Measurements from ENCODE around the gene NAPEPLD. TPM values are rescaled to one million over a fixed set of nuclear protein-coding genes. Genes with fewer than 3 reads are reported as not detected.

Gene NAPEPLD
- total and polyA plus RNA-seq, 2 donors (not counting 1 experiment from before 2014, with no cell fraction given), result 5.7 to 9.2 TPM

DNA sequence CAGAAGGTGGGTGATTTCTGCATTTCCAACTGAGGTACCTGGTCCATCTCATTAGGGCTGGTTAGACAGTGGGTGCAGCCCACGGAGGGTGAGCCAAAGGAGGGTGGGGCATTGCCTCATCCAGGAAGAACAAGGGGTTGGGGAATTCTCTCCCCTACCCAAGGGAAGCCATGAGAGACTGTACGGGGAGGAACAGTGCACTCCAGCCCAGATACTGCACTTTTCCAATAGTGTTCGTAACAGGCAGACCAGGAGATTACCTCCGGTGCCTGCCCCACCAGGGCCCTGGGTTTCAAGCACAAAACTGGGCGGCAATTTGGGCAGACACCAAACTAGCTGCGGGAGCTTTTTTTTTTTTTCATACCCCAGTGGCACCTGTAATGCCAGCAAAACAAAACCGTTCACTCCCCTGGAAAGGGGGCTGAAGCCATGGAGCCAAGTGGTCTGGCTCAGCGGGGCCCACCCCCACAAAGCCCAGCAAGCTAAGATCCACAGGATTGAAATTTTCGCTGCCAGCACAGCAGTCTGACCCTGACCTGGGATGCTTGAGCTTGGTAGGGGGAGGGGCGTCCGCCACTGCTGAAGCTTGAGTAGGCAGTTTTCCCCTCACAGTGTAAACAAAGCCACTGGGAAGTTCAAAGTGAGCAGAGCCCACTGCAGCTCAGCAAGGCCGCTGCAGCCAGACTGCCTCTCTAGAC is 42.7 kb downstream of the NAPEPLD start:
- Histone ChIP-seq H3K9me3 (ENCODE audit: control insufficient read depth, insufficient read depth, low read depth, low read length) (no peaks in the 10 kb centered on the region), H3K4me3 (replicated peaks in 1 of 4; ENCODE audit: control extremely low read depth in 1 of 4, insufficient read depth in 1 of 4, low read depth in 3 of 4, low read length in 4 of 4) (no peak overlapping the region), H3K36me3 (ENCODE audit: control insufficient read depth, insufficient read depth, low read length) (peaks cover 8% of the 10 kb centered on the region), H3K4me2 (ENCODE audit: extremely low read depth, insufficient read depth, low read length) (peak overlapping the region; percentile 25), H3K27ac (ENCODE audit: insufficient read depth, low read length) (no peak overlapping the region), H2AFZ (ENCODE audit: low read length) (no peak overlapping the region), H3K9ac (ENCODE audit: insufficient read depth, low read length) (no peak overlapping the region), H4K20me1 (ENCODE audit: control insufficient read depth, extremely low read depth, insufficient read depth, low read length) (no peaks in the 10 kb centered on the region), H3K27me3 (ENCODE audit: control insufficient read depth, insufficient read depth, low read length) (no peaks in the 10 kb centered on the region), H3K4me1 (ENCODE audit: control insufficient read depth, extremely low read depth, insufficient read depth, low read length) (no peaks in the 10 kb centered on the region), H3K79me2 (ENCODE audit: control insufficient read depth, insufficient read depth, low read length) (no peaks in the 10 kb centered on the region)
- TF ChIP-seq, protein P1, sequence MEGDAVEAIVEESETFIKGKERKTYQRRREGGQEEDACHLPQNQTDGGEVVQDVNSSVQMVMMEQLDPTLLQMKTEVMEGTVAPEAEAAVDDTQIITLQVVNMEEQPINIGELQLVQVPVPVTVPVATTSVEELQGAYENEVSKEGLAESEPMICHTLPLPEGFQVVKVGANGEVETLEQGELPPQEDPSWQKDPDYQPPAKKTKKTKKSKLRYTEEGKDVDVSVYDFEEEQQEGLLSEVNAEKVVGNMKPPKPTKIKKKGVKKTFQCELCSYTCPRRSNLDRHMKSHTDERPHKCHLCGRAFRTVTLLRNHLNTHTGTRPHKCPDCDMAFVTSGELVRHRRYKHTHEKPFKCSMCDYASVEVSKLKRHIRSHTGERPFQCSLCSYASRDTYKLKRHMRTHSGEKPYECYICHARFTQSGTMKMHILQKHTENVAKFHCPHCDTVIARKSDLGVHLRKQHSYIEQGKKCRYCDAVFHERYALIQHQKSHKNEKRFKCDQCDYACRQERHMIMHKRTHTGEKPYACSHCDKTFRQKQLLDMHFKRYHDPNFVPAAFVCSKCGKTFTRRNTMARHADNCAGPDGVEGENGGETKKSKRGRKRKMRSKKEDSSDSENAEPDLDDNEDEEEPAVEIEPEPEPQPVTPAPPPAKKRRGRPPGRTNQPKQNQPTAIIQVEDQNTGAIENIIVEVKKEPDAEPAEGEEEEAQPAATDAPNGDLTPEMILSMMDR (conservative IDR thresholded peaks at IDR 0.05 in 1 of 2, IDR thresholded peaks at IDR 0.05 in 1 of 2; ENCODE audit: low read depth in 1 of 2, low read length in 2 of 2), result no peak
- no peak for TF ChIP-seq EZH2 (IDR thresholded peaks at IDR 0.05; ENCODE audit: low read length, missing control alignments)
- peak; percentile 30 to 37 for DNase-seq (ENCODE audit: low read depth in 2 of 2)

DNA sequence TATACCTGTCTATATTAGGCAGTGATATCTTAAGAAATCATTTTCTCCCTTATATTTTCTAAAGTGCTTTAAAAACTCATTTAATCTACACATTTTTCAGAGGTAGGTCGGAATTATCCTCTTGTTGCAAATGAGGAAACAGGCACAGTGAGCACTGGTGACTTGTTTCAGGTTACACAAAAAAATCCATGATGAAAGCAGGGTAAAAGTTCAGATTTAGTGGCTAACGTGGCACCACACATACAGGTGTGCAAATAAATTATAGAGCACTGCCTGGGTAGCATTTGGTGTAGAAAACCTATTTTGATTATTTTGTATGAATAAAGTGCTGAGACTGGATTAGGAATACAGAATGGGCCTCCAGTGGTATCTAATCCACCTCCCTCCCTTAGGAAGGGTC is 47.4 kb downstream of the NAPEPLD start:
- no peaks in the 10 kb centered on the region for H3K79me2 ChIP-seq (ENCODE audit: control insufficient read depth, insufficient read depth, low read length)
- H3K4me2 ChIP-seq (ENCODE audit: extremely low read depth, insufficient read depth, low read length), result no peak overlapping the region
- H2AFZ ChIP-seq (ENCODE audit: low read length), result no peak overlapping the region
- H4K20me1 ChIP-seq (ENCODE audit: control insufficient read depth, extremely low read depth, insufficient read depth, low read length), result no peaks in the 10 kb centered on the region
- H3K9me3 ChIP-seq (ENCODE audit: control insufficient read depth, insufficient read depth, low read depth, low read length), result no peaks in the 10 kb centered on the region
- TF ChIP-seq, protein P1 (conservative IDR thresholded peaks at IDR 0.05 in 1 of 2, IDR thresholded peaks at IDR 0.05 in 1 of 2; ENCODE audit: low read depth in 1 of 2, low read length in 2 of 2), result no peak
- no peak for TF ChIP-seq EZH2 (IDR thresholded peaks at IDR 0.05; ENCODE audit: low read length, missing control alignments)
- H3K4me3 ChIP-seq (replicated peaks in 1 of 4; ENCODE audit: control extremely low read depth in 1 of 4, insufficient read depth in 1 of 4, low read depth in 3 of 4, low read length in 4 of 4), result no peak overlapping the region
- H3K4me1 ChIP-seq (ENCODE audit: control insufficient read depth, extremely low read depth, insufficient read depth, low read length), result no peaks in the 10 kb centered on the region
- H3K36me3 ChIP-seq (ENCODE audit: control insufficient read depth, insufficient read depth, low read length), result peaks cover 8% of the 10 kb centered on the region
- H3K27me3 ChIP-seq (ENCODE audit: control insufficient read depth, insufficient read depth, low read length), result no peaks in the 10 kb centered on the region
- no peak overlapping the region for H3K27ac ChIP-seq (ENCODE audit: insufficient read depth, low read length)
- H3K9ac ChIP-seq (ENCODE audit: insufficient read depth, low read length), result no peak overlapping the region
- DNase-seq (ENCODE audit: low read depth in 2 of 2), result no peak

DNA sequence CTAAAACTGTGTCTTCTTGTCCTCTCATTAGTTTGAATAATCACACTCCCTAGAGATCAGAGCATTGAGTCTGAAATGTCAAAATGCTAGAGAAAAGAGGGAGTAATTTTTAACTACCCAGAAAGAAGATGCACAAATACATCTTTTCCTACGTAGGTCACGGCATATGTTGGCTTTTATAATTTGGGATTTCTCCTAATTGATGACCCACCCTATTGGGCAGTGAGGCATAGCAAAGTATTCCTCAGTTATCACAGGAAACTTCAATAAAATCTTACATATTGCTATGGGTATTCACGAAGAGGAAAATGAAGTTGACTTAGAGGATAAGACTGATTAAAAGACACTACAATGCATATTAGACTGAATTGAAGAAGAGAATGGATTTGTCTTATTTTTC is 48.6 kb downstream of the NAPEPLD start:
- Histone ChIP-seq H3K4me3 (replicated peaks in 1 of 4; ENCODE audit: control extremely low read depth in 1 of 4, insufficient read depth in 1 of 4, low read depth in 3 of 4, low read length in 4 of 4) (no peak overlapping the region), H3K27me3 (ENCODE audit: control insufficient read depth, insufficient read depth, low read length) (no peaks in the 10 kb centered on the region), H3K27ac (ENCODE audit: insufficient read depth, low read length) (no peak overlapping the region), H4K20me1 (ENCODE audit: control insufficient read depth, extremely low read depth, insufficient read depth, low read length) (no peaks in the 10 kb centered on the region), H2AFZ (ENCODE audit: low read length) (no peak overlapping the region), H3K79me2 (ENCODE audit: control insufficient read depth, insufficient read depth, low read length) (no peaks in the 10 kb centered on the region), H3K36me3 (ENCODE audit: control insufficient read depth, insufficient read depth, low read length) (peaks cover 8% of the 10 kb centered on the region), H3K9ac (ENCODE audit: insufficient read depth, low read length) (no peak overlapping the region), H3K9me3 (ENCODE audit: control insufficient read depth, insufficient read depth, low read depth, low read length) (no peaks in the 10 kb centered on the region), H3K4me2 (ENCODE audit: extremely low read depth, insufficient read depth, low read length) (no peak overlapping the region), H3K4me1 (ENCODE audit: control insufficient read depth, extremely low read depth, insufficient read depth, low read length) (no peaks in the 10 kb centered on the region)
- DNase-seq (ENCODE audit: low read depth in 2 of 2), result no peak
- TF ChIP-seq EZH2 (IDR thresholded peaks at IDR 0.05; ENCODE audit: low read length, missing control alignments), result no peak
- TF ChIP-seq, protein P1 (conservative IDR thresholded peaks at IDR 0.05 in 1 of 2, IDR thresholded peaks at IDR 0.05 in 1 of 2; ENCODE audit: low read depth in 1 of 2, low read length in 2 of 2), result no peak
